HCT116 (cell line): ENCODE results near the gene CWC22. TPM values are rescaled to one million over a fixed set of nuclear protein-coding genes. Genes with fewer than 3 reads are reported as not detected.

Experiments used
- ATAC-seq: fragments of 200-7000 bp; cut with Tn5 transposase; 2 replicates; pipeline ENCODE4 v1.9.1; 2020; ENCODE audit warnings: mild to moderate bottlenecking, moderate library complexity
- BruUV-seq: library from RNA; stranded (reverse); fragments of 400-500 nt; replicated peaks from 2 replicates; lab custom pipeline; 2021; lab: Mats Ljungman, UMichigan
- CTCF ChIA-PET: fragments of 300-600 bp; sonication (Branson Sonifier 250); formaldehyde crosslinking; loops from one replicate; lab custom pipeline; 2021; ENCODE audit warnings: antibody characterized with exemption; lab: Charles Lee
- POLR2A ChIA-PET: fragments of 300-600, 350-600 bp; sonication (Branson Sonifier 250); formaldehyde crosslinking; loops from one replicate; lab custom pipeline; 2021; ENCODE audit warnings: antibody characterized with exemption; lab: Charles Lee
- RAD21 ChIA-PET, 2 experiments: fragments of 300-600 bp; sonication (Branson Sonifier 250); formaldehyde crosslinking; loops; one replicate each; lab custom pipeline; 2023; ENCODE audit warnings: low total read pairs in 2 of 2; ENCODE audit not compliant: uncharacterized antibody in 2 of 2, unreplicated experiment in 2 of 2, low non-redundant PET in 1 of 2; lab: Charles Lee
- DNase-seq: peaks from one replicate; pipeline ENCODE4 v3.0.0-alpha.2; 2010; ENCODE audit warnings: low read depth, low spot score
- H2AFZ ChIP-seq: fragments of 200-600 bp; shearing (Covaris generic), sonication (generic); 2 replicates; pipeline ENCODE4 v1.6.1; 2017; ENCODE audit warnings: low read depth, mixed run types, mixed read lengths, antibody characterized with exemption, low read length; ENCODE audit not compliant: poor library complexity, severe bottlenecking
- H3K27ac ChIP-seq: 2 replicates; pipeline ENCODE4 v1.5.1; 2012; ENCODE audit warnings: low read depth, low read length
- H3K27me3 ChIP-seq: fragments of 200-600 bp; sonication (generic); 2 replicates; pipeline ENCODE4 v1.6.1; 2016; ENCODE audit warnings: mixed run types, low read length, mixed read lengths; ENCODE audit not compliant: insufficient read depth
- H3K36me3 ChIP-seq, 2 experiments: fragments of 200-500 bp in 1 of 2; fragments of 200-600 bp in 1 of 2; sonication (Bioruptor generic) in 1 of 2; sonication (generic) in 1 of 2; 2 replicates each; pipeline versions ENCODE4 v1.5.1 to v1.6.1; 2014 to 2016; ENCODE audit warnings: low read length in 2 of 2, inconsistent platforms in 1 of 2, mixed read lengths in 1 of 2, mixed run types in 1 of 2; ENCODE audit not compliant: insufficient read depth in 2 of 2, control insufficient read depth in 1 of 2
- H3K4me1 ChIP-seq, 2 experiments: fragments of 200-600 bp in 1 of 2; sonication (generic) in 1 of 2; 2 replicates each; pipeline versions ENCODE4 v1.5.1 to v1.6.1; 2012 to 2017; ENCODE audit warnings: low read length in 2 of 2, inconsistent platforms in 1 of 2, mild to moderate bottlenecking in 1 of 2, mixed read lengths in 1 of 2, mixed run types in 1 of 2, moderate library complexity in 1 of 2; ENCODE audit not compliant: insufficient read depth in 2 of 2, control insufficient read depth in 1 of 2
- H3K4me2 ChIP-seq: fragments of 200-600 bp; sonication (generic); 2 replicates; pipeline ENCODE4 v1.6.1; 2017; ENCODE audit warnings: mixed run types, low read length, mixed read lengths
- H3K4me3 ChIP-seq, 2 experiments: fragments of 200-600 bp in 1 of 2; sonication (generic) in 1 of 2; replicated peaks in 1 of 2; 2 replicates each; pipeline ENCODE4 v1.5.1; 2011 to 2016; ENCODE audit warnings: low read length in 2 of 2, control low read depth in 1 of 2, low read depth in 1 of 2, mild to moderate bottlenecking in 1 of 2, mixed read lengths in 1 of 2, mixed run types in 1 of 2
- H3K79me2 ChIP-seq: fragments of 200-600 bp; sonication (generic); 2 replicates; pipeline ENCODE4 v1.6.1; 2017; ENCODE audit warnings: mild to moderate bottlenecking, mixed run types, low read length, moderate library complexity, mixed read lengths; ENCODE audit not compliant: insufficient read depth
- H3K9ac ChIP-seq: fragments of 200-600 bp; sonication (generic); 2 replicates; pipeline ENCODE4 v1.6.1; 2016; ENCODE audit warnings: low read length, mixed read lengths
- H3K9me2 ChIP-seq: fragments of 200-600 bp; sonication (generic), shearing (Covaris generic); 2 replicates; pipeline ENCODE4 v1.6.1; 2017; ENCODE audit warnings: mixed run types, mild to moderate bottlenecking, moderate library complexity; ENCODE audit not compliant: insufficient read depth
- H3K9me3 ChIP-seq, 2 experiments: fragments of 200-500 bp in 1 of 2; fragments of 200-600 bp in 1 of 2; sonication (Bioruptor generic) in 1 of 2; sonication (generic) in 1 of 2; 2 replicates each; pipeline ENCODE4 v1.6.1; 2014 to 2017; ENCODE audit warnings: low read length in 2 of 2, mixed read lengths in 2 of 2, inconsistent platforms in 1 of 2, low read depth in 1 of 2, mild to moderate bottlenecking in 1 of 2, mixed run types in 1 of 2, moderate library complexity in 1 of 2; ENCODE audit not compliant: control insufficient read depth in 1 of 2, insufficient read depth in 1 of 2
- H4K20me1 ChIP-seq: fragments of 200-600 bp; sonication (generic), shearing (Covaris generic); 2 replicates; pipeline ENCODE4 v1.6.1; 2017; ENCODE audit warnings: mixed run types, mild to moderate bottlenecking, moderate library complexity; ENCODE audit not compliant: insufficient read depth
- CBX3 ChIP-seq: IDR thresholded peaks from 2 replicates; pipeline ENCODE4 v1.6.1; 2012; ENCODE audit warnings: low read depth
- CEBPB ChIP-seq: IDR thresholded peaks from 2 replicates; pipeline ENCODE4 v1.6.1; 2012; ENCODE audit warnings: low read depth
- ELF1 ChIP-seq: IDR thresholded peaks from 2 replicates; pipeline ENCODE4 v1.6.1; 2012; ENCODE audit warnings: low read depth, borderline replicate concordance
- EZH2 ChIP-seq: fragments of 200-600 bp; sonication (generic); IDR thresholded peaks from 2 replicates; pipeline ENCODE4 v1.6.1; 2017; ENCODE audit warnings: antibody characterized with exemption, mixed run types
- EZH2phosphoT487 ChIP-seq: fragments of 200-600 bp; IDR thresholded peaks from 2 replicates; pipeline ENCODE4 v1.6.1; 2018; ENCODE audit warnings: antibody characterized with exemption, borderline replicate concordance
- FOSL1 ChIP-seq: IDR thresholded peaks from 2 replicates; pipeline ENCODE4 v1.6.1; 2012; ENCODE audit warnings: low read depth
- JUND ChIP-seq: IDR thresholded peaks from 2 replicates; pipeline ENCODE4 v1.6.1; 2012
- POLR2A ChIP-seq: IDR thresholded peaks from 2 replicates; pipeline ENCODE4 v1.7.0; 2011; ENCODE audit warnings: borderline replicate concordance; ENCODE audit not compliant: insufficient read depth, insufficient read length; ENCODE audit errors: extremely low read depth
- RAD21 ChIP-seq: IDR thresholded peaks from 2 replicates; pipeline ENCODE4 v1.6.1; 2012; ENCODE audit warnings: low read depth, mild to moderate bottlenecking
- SIN3A ChIP-seq: IDR thresholded peaks from 2 replicates; pipeline ENCODE4 v1.6.1; 2012; ENCODE audit warnings: low read depth
- SP1 ChIP-seq: IDR thresholded peaks from 2 replicates; pipeline ENCODE4 v1.6.1; 2012; ENCODE audit warnings: low read depth
- SRF ChIP-seq: IDR thresholded peaks from 2 replicates; pipeline ENCODE4 v1.6.1; 2012; ENCODE audit warnings: low read depth
- YY1 ChIP-seq: IDR thresholded peaks from 2 replicates; pipeline ENCODE4 v1.6.1; 2011; ENCODE audit warnings: low read length, low read depth, moderate library complexity, mild to moderate bottlenecking; ENCODE audit not compliant: insufficient replicate concordance; ENCODE audit errors: extremely low read depth
- ZFX ChIP-seq: fragments of 450-650 bp; IDR thresholded peaks from 2 replicates; pipeline ENCODE4 v1.6.1; 2017
- ZNF274 ChIP-seq: fragments of 200-500 bp; sonication (Bioruptor generic); IDR thresholded peaks from 2 replicates; pipeline ENCODE4 v1.6.1; 2014; ENCODE audit warnings: mild to moderate bottlenecking, low read depth, low read length, inconsistent platforms
- intact Hi-C: fragments of 100-400 bp; cut with micrococcal nuclease; formaldehyde crosslinking; loops from 2 replicates; pipeline ENCODE4 v1.10.0; 2022
- total RNA-seq: library from RNA; stranded (reverse); gene quantifications from one replicate; pipeline ENCODE4 v1.2.1, GENCODE V29; 2021; ENCODE audit not compliant: unreplicated experiment
- TF ChIP-seq, protein P1 (sequence below): IDR thresholded peaks from 2 replicates; pipeline ENCODE4 v1.6.1; 2012
- TF ChIP-seq, protein P2 (sequence below): IDR thresholded peaks from 2 replicates; pipeline ENCODE4 v1.6.1; 2011; ENCODE audit warnings: mild to moderate bottlenecking, low read length, moderate library complexity; ENCODE audit not compliant: insufficient replicate concordance; ENCODE audit errors: extremely low read depth
- TF ChIP-seq, protein P3 (sequence below), 3 experiments: fragments of 200-600 bp in 1 of 3; sonication (generic) in 1 of 3; IDR thresholded peaks in 2 of 3; conservative IDR thresholded peaks in 1 of 3; 2 replicates each; pipeline ENCODE4 v1.5.1; 2012 to 2017; ENCODE audit warnings: low read depth in 2 of 3, low read length in 2 of 3, antibody characterized with exemption in 1 of 3, borderline replicate concordance in 1 of 3, control low read depth in 1 of 3, mild to moderate bottlenecking in 1 of 3, mixed read lengths in 1 of 3, mixed run types in 1 of 3, moderate library complexity in 1 of 3; ENCODE audit not compliant: insufficient read depth in 1 of 3
- TF ChIP-seq, protein P4 (sequence below): IDR thresholded peaks from 2 replicates; pipeline ENCODE4 v1.6.1; 2012

The CWC22 gene
- total RNA-seq, 1 experiment from 2014 or later: 24.7 TPM

DNA sequence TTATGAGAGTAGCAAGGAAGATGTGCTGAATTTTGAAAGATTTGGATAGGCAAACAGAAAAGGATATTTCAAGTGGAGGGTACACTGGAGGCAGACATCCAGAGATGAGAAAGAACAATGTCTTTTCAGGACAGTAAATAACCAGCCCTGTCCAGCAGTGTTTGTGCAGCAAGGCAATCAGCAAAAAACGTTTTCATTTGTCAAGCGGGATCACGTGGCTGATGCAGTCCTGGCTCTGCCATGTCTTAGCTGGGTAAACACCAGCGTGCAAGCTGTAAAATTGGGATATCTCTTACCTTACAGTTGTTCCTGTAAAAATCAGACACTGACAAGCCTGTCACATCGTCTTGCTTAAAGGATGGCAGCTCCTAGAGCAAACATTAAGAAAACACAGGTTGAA, 67.8 kb downstream of the CWC22 start (continued):
- TF ChIP-seq, protein P1, sequence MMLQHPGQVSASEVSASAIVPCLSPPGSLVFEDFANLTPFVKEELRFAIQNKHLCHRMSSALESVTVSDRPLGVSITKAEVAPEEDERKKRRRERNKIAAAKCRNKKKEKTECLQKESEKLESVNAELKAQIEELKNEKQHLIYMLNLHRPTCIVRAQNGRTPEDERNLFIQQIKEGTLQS: no peak
- no peak for TF ChIP-seq FOSL1
- no peak for TF ChIP-seq EZH2
- TF ChIP-seq, protein P2, sequence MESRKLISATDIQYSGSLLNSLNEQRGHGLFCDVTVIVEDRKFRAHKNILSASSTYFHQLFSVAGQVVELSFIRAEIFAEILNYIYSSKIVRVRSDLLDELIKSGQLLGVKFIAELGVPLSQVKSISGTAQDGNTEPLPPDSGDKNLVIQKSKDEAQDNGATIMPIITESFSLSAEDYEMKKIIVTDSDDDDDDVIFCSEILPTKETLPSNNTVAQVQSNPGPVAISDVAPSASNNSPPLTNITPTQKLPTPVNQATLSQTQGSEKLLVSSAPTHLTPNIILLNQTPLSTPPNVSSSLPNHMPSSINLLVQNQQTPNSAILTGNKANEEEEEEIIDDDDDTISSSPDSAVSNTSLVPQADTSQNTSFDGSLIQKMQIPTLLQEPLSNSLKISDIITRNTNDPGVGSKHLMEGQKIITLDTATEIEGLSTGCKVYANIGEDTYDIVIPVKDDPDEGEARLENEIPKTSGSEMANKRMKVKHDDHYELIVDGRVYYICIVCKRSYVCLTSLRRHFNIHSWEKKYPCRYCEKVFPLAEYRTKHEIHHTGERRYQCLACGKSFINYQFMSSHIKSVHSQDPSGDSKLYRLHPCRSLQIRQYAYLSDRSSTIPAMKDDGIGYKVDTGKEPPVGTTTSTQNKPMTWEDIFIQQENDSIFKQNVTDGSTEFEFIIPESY: no peak

DNA sequence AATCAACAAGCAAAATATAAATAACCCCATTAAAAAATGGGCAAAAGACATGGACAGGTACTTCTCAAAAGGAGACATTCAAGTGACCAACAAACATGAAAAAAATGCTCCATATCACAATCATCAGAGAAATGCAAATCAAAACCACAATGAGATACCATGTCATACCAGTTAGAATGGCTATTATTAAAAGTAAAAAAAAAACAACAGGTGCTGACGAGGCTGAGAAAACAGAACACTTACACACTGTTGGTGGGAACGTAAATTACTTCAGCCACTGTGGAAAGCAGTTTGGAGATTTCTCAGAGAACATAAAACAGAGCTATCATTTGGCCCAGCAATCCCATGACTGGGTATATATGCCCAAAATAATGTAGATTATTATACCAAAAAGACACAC, 69.1 kb downstream of the CWC22 start:
- intact Hi-C loops: loop anchor here (10.0 kb wide), 2 partner anchors 513 to 1173 kb away; no protein-coding TSS in a partner anchor
- Histone ChIP-seq H3K9ac (no peak overlapping the region), H3K4me3 (no peak overlapping the region), H3K27ac (no peak overlapping the region)
- BruUV-seq: no TSS peak
- TF ChIP-seq, protein P3, sequence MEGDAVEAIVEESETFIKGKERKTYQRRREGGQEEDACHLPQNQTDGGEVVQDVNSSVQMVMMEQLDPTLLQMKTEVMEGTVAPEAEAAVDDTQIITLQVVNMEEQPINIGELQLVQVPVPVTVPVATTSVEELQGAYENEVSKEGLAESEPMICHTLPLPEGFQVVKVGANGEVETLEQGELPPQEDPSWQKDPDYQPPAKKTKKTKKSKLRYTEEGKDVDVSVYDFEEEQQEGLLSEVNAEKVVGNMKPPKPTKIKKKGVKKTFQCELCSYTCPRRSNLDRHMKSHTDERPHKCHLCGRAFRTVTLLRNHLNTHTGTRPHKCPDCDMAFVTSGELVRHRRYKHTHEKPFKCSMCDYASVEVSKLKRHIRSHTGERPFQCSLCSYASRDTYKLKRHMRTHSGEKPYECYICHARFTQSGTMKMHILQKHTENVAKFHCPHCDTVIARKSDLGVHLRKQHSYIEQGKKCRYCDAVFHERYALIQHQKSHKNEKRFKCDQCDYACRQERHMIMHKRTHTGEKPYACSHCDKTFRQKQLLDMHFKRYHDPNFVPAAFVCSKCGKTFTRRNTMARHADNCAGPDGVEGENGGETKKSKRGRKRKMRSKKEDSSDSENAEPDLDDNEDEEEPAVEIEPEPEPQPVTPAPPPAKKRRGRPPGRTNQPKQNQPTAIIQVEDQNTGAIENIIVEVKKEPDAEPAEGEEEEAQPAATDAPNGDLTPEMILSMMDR (IDR thresholded peaks at IDR 0.05 in 2 of 3, conservative IDR thresholded peaks at IDR 0.05 in 1 of 3; ENCODE audit: borderline replicate concordance in 1 of 3, insufficient read depth in 1 of 3, low read depth in 2 of 3, low read length in 2 of 3): no peak
- TF ChIP-seq RAD21 (no peak), SIN3A (no peak), EZH2phosphoT487 (no peak), SP1 (no peak), CBX3 (no peak), ZNF274 (no peak), POLR2A (no peak), SRF (no peak), CEBPB (no peak), ELF1 (no peak), ZFX (no peak), EZH2 (no peak), YY1 (no peak), JUND (no peak)
- TF ChIP-seq, protein P4, sequence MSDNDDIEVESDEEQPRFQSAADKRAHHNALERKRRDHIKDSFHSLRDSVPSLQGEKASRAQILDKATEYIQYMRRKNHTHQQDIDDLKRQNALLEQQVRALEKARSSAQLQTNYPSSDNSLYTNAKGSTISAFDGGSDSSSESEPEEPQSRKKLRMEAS: no peak
- TF ChIP-seq, protein P2: no peak
- TF ChIP-seq, all 23 proteins: peak for 0
- Histone ChIP-seq H3K27me3 (no peaks in the 10 kb centered on the region), H3K9me2 (no peaks in the 10 kb centered on the region), H3K4me1 (no peaks in the 10 kb centered on the region), H3K36me3 (no peaks in the 10 kb centered on the region), H3K4me2 (no peak overlapping the region), H4K20me1 (no peaks in the 10 kb centered on the region), H3K79me2 (no peaks in the 10 kb centered on the region), H3K9me3 (no peaks in the 10 kb centered on the region), H2AFZ (no peak overlapping the region)
- POLR2A ChIA-PET: no interaction called here
- no peak for ATAC-seq
- RAD21 ChIA-PET: no interaction called here
- CTCF ChIA-PET: no interaction called here
- no peak for DNase-seq
